ENCODE results near the gene HDAC4.

HDAC4 gene

GRCh38 chr2:239037559-239037910, 363.3 kb downstream of the HDAC4 start:
- DNase-seq = no peak

- DNase-seq = no peak
Observed at GRCh38 chr2:239036819-239037558, 363.8 kb downstream of the HDAC4 start.

- DNase-seq = no peak
Observed at GRCh38 chr2:239035997-239036731, 364.7 kb downstream of the HDAC4 start.

GRCh38 chr2:239035361-239035814, 365.4 kb downstream of the HDAC4 start:
- DNase-seq = peak; percentile 50 to 52

- DNase-seq = no peak
Observed at GRCh38 chr2:239034561-239035341, 366.1 kb downstream of the HDAC4 start.

GRCh38 chr2:239033801-239034560, 366.8 kb downstream of the HDAC4 start:
- DNase-seq = no peak

- DNase-seq = no peak
Observed at GRCh38 chr2:239029958-239030357, 370.9 kb downstream of the HDAC4 start.

- DNase-seq = no peak
Observed at GRCh38 chr2:239028253-239028619, 372.6 kb downstream of the HDAC4 start.

GRCh38 chr2:239027391-239028252, 373.2 kb downstream of the HDAC4 start:
- DNase-seq = no peak

- DNase-seq = no peak
Observed at GRCh38 chr2:239026711-239027361, 374.0 kb downstream of the HDAC4 start.

- no peak for DNase-seq
Observed at GRCh38 chr2:239025951-239026461, 374.8 kb downstream of the HDAC4 start.

GRCh38 chr2:239025096-239025801, 375.6 kb downstream of the HDAC4 start:
- DNase-seq = no peak

- DNase-seq = no peak
Observed at GRCh38 chr2:239024226-239024625, 376.6 kb downstream of the HDAC4 start.

GRCh38 chr2:239022437-239023260, 378.2 kb downstream of the HDAC4 start:
- no peak for DNase-seq

- DNase-seq = no peak
Observed at GRCh38 chr2:239021651-239022436, 379.0 kb downstream of the HDAC4 start.

- no peak for DNase-seq
Observed at GRCh38 chr2:239021224-239021623, 379.6 kb downstream of the HDAC4 start.

- no peak for DNase-seq
Observed at GRCh38 chr2:239020541-239021041, 380.2 kb downstream of the HDAC4 start.

GRCh38 chr2:239019183-239019581, 381.6 kb downstream of the HDAC4 start:
- no peak for DNase-seq
